Measurements from ENCODE around the gene CLNK. TPM values are rescaled to one million over a fixed set of nuclear protein-coding genes. Genes with fewer than 3 reads are reported as not detected.

CLNK gene
- total and polyA plus RNA-seq, 4 donors = under 0.01 to 0.01 (median under 0.01) TPM; not detected in 1

DNA sequence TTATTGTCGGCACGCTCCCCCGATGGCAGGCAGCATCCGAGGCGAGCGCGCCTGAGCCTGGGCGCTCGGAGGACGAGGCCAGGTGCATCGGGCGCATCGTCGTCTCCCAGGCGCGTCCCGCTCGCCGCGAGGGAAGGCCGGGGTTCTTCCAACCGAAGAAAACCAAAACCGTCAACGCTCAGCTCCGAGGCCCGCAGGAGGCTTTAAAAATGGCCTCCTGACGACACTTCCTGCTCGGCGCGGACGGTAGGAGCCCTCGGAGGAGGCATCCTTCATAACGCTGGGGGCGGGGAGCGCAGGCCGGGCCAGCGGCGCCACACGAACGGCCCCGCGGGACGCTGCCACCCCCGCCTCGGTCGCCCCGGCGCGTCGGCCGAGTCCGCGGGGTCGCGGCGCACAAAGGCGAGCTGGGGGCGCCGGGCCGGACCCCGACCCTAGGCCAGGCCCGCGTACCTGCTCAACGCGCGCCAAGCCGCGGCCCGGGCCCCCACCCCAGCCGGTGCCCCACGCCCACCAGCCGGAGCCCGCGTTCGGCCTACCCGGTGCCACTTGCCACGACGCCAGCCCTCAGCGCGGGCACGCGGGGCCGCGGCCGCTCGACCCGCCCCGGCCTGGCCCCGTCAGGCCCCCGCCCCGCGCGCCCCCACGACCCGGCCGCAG lies 227.8 kb downstream of the CLNK start:
- Histone ChIP-seq H3K36me3 (ENCODE audit: control insufficient read depth in 4 of 4, insufficient read depth in 3 of 4, low read depth in 1 of 4, low read length in 3 of 4) (peaks cover 0 to 7% (median 3%) of the 10 kb centered on the region in 4 donors), H3K4me3 (ENCODE audit: low read depth in 1 of 3, low read length in 3 of 3) (peak overlapping the region; percentile 43 to 84 (median 45)), H3K27me3 (ENCODE audit: control insufficient read depth in 4 of 4, insufficient read depth in 4 of 4, low read length in 3 of 4) (peaks cover 0 to 10% (median 1%) of the 10 kb centered on the region in 4 donors), H3K9me3 (ENCODE audit: control insufficient read depth in 4 of 4, low read length in 3 of 4) (peaks cover 0 to 8% (median under 1%) of the 10 kb centered on the region in 4 donors), H3K4me1 (ENCODE audit: control insufficient read depth in 4 of 4, insufficient read depth in 4 of 4, low read length in 3 of 4) (peaks cover 2 to 14% (median 8%) of the 10 kb centered on the region in 4 donors), H3K9ac (ENCODE audit: low read depth in 1 of 2, low read length in 2 of 2) (no peak overlapping the region), H3K27ac (ENCODE audit: low read depth in 1 of 2, low read length in 2 of 2) (no peak overlapping the region)
- DNase-seq (ENCODE audit: low spot score) = peak; percentile 55
- WGBS = 10% methylated on average over 96 of the region's 96 CpGs
- TF ChIP-seq JUND (IDR thresholded peaks at IDR 0.05) (no peak), HNF4G (IDR thresholded peaks at IDR 0.05) (no peak), RXRA (IDR thresholded peaks at IDR 0.05) (no peak), YY1 (IDR thresholded peaks at IDR 0.05) (peak; percentile 66)

DNA sequence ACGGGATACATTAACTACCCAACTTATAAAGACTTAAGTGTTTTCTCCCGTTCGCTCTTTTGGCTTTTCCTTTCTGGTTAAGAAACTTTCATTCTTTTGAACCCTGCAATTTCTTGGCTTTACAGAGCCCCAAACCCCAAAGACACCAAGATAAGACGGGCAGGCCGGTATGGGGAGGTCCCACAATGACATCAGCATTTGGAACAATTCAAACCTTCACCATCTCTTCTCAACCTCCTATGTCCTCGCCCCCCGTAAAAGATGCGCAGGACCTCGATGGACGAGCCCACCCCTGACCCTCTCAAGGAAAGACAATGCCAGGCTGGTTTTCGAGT lies 228.3 kb downstream of the CLNK start:
- peaks cover 0 to 7% (median 3%) of the 10 kb centered on the region in 4 donors for H3K36me3 ChIP-seq (ENCODE audit: control insufficient read depth in 4 of 4, insufficient read depth in 3 of 4, low read depth in 1 of 4, low read length in 3 of 4)
- TF ChIP-seq, protein P1, sequence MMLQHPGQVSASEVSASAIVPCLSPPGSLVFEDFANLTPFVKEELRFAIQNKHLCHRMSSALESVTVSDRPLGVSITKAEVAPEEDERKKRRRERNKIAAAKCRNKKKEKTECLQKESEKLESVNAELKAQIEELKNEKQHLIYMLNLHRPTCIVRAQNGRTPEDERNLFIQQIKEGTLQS (IDR thresholded peaks at IDR 0.05) = no peak
- TF ChIP-seq JUND (IDR thresholded peaks at IDR 0.05) (no peak), HNF4A (conservative IDR thresholded peaks at IDR 0.05) (no peak), RXRA (IDR thresholded peaks at IDR 0.05) (no peak), GABPA (IDR thresholded peaks at IDR 0.05 in 1 of 2, conservative IDR thresholded peaks at IDR 0.05 in 1 of 2) (no peak), YY1 (IDR thresholded peaks at IDR 0.05) (no peak), TAF1 (conservative IDR thresholded peaks at IDR 0.05) (no peak), EGR1 (IDR thresholded peaks at IDR 0.05; ENCODE audit: low read depth in 2 of 2) (no peak), FOXA1 (IDR thresholded peaks at IDR 0.05) (no peak), HNF4G (IDR thresholded peaks at IDR 0.05) (no peak)
- TF ChIP-seq, protein P2, sequence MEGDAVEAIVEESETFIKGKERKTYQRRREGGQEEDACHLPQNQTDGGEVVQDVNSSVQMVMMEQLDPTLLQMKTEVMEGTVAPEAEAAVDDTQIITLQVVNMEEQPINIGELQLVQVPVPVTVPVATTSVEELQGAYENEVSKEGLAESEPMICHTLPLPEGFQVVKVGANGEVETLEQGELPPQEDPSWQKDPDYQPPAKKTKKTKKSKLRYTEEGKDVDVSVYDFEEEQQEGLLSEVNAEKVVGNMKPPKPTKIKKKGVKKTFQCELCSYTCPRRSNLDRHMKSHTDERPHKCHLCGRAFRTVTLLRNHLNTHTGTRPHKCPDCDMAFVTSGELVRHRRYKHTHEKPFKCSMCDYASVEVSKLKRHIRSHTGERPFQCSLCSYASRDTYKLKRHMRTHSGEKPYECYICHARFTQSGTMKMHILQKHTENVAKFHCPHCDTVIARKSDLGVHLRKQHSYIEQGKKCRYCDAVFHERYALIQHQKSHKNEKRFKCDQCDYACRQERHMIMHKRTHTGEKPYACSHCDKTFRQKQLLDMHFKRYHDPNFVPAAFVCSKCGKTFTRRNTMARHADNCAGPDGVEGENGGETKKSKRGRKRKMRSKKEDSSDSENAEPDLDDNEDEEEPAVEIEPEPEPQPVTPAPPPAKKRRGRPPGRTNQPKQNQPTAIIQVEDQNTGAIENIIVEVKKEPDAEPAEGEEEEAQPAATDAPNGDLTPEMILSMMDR (IDR thresholded peaks at IDR 0.05; ENCODE audit: low read depth, low read length, missing input control) = no peak
- TF ChIP-seq, protein P3, sequence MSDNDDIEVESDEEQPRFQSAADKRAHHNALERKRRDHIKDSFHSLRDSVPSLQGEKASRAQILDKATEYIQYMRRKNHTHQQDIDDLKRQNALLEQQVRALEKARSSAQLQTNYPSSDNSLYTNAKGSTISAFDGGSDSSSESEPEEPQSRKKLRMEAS (IDR thresholded peaks at IDR 0.05) = no peak
- TF ChIP-seq, protein P4, sequence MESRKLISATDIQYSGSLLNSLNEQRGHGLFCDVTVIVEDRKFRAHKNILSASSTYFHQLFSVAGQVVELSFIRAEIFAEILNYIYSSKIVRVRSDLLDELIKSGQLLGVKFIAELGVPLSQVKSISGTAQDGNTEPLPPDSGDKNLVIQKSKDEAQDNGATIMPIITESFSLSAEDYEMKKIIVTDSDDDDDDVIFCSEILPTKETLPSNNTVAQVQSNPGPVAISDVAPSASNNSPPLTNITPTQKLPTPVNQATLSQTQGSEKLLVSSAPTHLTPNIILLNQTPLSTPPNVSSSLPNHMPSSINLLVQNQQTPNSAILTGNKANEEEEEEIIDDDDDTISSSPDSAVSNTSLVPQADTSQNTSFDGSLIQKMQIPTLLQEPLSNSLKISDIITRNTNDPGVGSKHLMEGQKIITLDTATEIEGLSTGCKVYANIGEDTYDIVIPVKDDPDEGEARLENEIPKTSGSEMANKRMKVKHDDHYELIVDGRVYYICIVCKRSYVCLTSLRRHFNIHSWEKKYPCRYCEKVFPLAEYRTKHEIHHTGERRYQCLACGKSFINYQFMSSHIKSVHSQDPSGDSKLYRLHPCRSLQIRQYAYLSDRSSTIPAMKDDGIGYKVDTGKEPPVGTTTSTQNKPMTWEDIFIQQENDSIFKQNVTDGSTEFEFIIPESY (IDR thresholded peaks at IDR 0.05) = no peak
- WGBS = 55% methylated on average over 11 of the region's 11 CpGs
- H3K9me3 ChIP-seq (ENCODE audit: control insufficient read depth in 4 of 4, low read length in 3 of 4) = peaks cover 0 to 4% (median 0%) of the 10 kb centered on the region in 4 donors
- H3K9ac ChIP-seq (ENCODE audit: low read depth in 1 of 2, low read length in 2 of 2) = no peak overlapping the region
- peaks cover 0 to 9% (median 0%) of the 10 kb centered on the region in 4 donors for H3K27me3 ChIP-seq (ENCODE audit: control insufficient read depth in 4 of 4, insufficient read depth in 4 of 4, low read length in 3 of 4)
- H3K4me1 ChIP-seq (ENCODE audit: control insufficient read depth in 4 of 4, insufficient read depth in 4 of 4, low read length in 3 of 4) = peaks cover 0 to 11% (median 6%) of the 10 kb centered on the region in 4 donors
- no peak overlapping the region for H3K27ac ChIP-seq (ENCODE audit: low read depth in 1 of 2, low read length in 2 of 2)
- DNase-seq (ENCODE audit: low spot score) = no peak
- H3K4me3 ChIP-seq (ENCODE audit: low read depth in 1 of 3, low read length in 3 of 3) = peak overlapping the region; percentile 4 to 84 (median 45)
